Inferior parietal cortex (tissue), 1 donor: ENCODE data around the gene PHYHD1.

Experiments
- DNase-seq: peaks from one replicate; pipeline ENCODE4 v3.0.0-alpha.2; 2016; ENCODE audit errors: extremely low spot score

PHYHD1 gene

GRCh38 chr9:128901379-128901778, 19.4 kb upstream of the PHYHD1 start:
- DNase-seq, result no peak

DNA sequence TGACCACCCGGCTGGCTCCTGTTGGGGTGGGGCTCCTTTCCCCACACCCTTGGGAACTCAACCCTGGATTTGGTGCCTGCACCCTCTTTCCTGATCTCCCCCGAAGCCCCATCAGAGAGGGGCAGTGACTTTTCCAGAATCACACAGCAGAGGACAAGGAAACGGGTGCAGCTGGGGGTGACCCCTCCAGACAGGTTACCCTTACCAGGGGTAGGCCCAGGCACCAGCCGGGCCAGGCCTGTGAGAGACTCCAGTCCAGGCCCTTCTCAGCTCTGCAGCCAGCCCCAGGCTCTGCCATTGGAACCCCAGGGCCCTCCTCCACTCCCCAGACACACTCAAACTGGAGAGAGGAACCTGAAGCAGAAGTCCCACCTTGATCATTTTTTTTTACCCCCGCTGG, 19.0 kb upstream of the PHYHD1 start:
- no peak for DNase-seq

- no peak for DNase-seq
These were observed 18.3 kb upstream of the PHYHD1 start for GRCh38 chr9:128902351-128903078.

GRCh38 chr9:128903079-128903461, 17.7 kb upstream of the PHYHD1 start:
- DNase-seq, result no peak

DNA sequence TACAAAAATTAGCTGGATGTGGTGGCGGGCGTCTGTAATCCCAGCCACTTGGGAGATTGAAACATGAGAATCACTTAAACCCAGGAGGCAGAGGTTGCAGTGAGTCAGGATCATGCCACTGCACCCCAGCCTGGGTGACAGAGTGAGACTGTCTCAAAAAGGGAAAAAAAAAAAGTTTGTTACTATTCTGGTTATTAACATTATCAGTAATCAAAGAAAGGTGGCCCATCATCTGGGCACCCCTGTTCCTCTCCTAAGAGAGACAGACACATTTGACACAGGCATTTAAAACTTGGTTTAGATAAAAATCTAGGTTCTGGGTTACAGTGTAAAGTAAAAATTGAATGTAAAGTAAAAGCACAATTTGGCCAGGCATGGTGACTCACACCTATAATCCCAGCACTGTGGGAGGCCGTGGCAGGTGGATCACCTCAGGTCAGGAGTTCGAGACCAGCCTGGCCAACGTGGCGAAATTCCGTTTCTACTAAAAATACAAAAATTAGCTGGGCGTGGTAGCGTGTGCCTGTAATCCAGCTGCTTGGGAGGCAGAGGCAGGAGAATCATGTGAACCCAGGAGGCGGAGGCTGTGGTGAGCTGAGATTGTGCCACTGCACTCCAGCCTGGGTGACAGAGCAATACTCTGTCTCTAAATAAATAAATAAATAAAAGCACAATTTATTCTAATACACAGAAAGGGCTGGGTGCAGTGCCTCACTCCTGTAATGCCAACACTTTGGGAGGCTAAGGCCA, 16.7 kb upstream of the PHYHD1 start:
- no peak for DNase-seq

DNA sequence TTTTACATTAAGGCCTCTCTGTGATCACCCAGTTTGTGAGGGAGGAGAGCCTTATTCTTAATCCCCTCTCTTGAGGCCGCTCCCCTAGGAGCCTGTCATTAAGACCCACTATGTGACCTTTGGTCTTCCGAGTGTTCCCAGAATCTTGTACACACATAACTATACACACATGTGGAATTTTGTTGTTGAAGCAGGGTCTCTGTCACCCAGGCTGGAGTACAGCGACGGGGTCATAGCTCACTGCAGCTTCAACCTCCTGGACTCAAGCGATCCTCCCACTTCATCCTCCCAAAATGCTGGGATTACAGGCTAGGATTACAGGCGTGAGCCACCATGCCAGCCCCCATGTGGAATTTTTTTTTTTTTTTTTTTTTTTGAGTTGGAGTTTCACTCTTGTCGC, 14.8 kb upstream of the PHYHD1 start:
- DNase-seq, result no peak

GRCh38 chr9:128906741-128907140, 14.0 kb upstream of the PHYHD1 start:
- no peak for DNase-seq

DNA sequence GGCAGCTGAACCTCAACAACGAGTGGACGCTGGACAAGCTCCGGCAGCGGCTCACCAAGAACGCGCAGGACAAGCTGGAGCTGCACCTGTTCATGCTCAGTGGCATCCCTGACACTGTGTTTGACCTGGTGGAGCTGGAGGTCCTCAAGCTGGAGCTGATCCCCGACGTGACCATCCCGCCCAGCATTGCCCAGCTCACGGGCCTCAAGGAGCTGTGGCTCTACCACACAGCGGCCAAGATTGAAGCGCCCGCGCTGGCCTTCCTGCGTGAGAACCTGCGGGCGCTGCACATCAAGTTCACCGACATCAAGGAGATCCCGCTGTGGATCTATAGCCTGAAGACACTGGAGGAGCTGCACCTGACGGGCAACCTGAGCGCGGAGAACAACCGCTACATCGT, 12.4 kb upstream of the PHYHD1 start:
- no peak for DNase-seq

DNA sequence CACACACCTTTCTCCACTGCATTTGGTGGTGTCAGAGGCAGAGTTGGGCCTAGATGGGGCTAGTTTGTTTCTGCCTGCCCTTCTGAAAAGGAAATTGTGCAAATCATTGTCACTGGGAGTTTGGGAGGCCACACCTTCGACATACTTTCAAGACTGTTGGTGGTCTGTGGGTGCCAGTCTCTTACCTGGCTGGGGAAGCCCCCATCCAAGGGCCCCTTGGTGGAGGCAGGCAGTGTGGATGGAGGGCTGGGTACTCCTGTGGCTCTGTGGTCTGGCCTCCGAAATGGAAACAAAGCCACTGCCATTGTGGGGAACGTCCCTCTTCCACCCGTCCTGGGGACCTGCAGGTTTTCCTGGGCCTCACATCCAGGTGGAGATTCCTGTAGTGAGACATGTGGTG, 10.9 kb upstream of the PHYHD1 start:
- no peak for DNase-seq

GRCh38 chr9:128910906-128911305, 9.9 kb upstream of the PHYHD1 start:
- DNase-seq, result no peak

GRCh38 chr9:128911529-128912035, 9.2 kb upstream of the PHYHD1 start:
- no peak for DNase-seq

GRCh38 chr9:128912270-128912853, 8.4 kb upstream of the PHYHD1 start:
- no peak for DNase-seq

GRCh38 chr9:128913048-128913900, 7.5 kb upstream of the PHYHD1 start:
- DNase-seq, result no peak

DNA sequence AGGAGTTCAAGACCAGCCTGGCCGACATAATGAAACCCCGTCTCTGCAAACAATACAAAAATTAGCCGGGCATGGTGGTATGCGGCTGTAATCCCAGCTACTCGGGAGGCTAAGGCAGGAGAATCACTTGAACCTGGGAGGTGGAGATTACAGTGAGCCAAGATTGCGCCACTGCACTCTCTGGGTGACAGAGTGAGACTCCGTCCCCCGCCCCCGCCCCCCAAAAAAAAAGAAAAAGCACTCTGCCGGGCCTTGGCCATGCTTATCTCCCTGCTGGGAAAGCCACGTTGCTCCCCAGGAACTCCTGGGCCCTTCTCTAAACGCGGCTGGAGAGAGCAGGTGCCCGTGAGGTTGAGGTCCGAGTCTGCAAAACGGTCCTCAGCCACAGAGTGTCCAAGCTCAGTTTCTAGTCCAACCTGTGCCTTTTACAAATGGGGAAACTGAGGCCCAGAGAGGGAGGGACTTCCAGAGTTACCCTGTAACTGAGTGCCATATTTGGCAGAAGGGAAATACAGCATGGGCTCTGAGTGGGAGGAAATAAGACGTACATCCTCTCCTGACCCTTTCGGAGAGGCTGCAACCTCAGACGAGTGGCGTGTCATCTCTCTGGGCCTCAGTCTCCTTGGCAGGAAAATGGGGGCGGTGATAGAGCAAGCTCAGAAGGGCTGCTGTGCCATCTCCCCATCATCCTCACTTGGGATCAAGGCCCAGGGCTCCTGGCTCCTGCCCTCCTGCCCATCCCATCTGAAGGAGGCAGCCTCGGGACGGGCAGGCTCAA, 6.6 kb upstream of the PHYHD1 start:
- DNase-seq, result no peak

- no peak for DNase-seq
These were observed 4.6 kb upstream of the PHYHD1 start for GRCh38 chr9:128916204-128916603.

GRCh38 chr9:128916745-128917144, 4.0 kb upstream of the PHYHD1 start:
- DNase-seq, result no peak

DNA sequence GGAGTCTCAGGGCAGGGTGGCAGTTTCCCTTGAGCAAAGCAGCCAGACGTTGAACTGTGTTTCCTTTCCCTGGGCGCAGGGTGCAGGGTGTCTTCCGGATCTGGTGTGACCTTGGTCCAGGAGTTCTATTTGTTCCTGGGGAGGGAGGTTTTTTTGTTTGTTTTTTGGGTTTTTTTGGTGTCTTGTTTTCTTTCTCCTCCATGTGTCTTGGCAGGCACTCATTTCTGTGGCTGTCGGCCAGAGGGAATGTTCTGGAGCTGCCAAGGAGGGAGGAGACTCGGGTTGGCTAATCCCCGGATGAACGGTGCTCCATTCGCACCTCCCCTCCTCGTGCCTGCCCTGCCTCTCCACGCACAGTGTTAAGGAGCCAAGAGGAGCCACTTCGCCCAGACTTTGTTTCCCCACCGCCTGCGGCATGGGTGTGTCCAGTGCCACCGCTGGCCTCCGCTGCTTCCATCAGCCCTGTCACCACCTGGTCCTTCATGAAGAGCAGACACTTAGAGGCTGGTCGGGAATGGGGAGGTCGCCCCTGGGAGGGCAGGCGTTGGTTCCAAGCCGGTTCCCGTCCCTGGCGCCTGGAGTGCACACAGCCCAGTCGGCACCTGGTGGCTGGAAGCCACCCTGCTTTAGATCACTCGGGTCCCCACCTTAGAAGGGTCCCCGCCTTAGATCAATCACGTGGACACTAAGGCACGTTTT, 3.5 kb upstream of the PHYHD1 start:
- DNase-seq, result peak; percentile 61

DNA sequence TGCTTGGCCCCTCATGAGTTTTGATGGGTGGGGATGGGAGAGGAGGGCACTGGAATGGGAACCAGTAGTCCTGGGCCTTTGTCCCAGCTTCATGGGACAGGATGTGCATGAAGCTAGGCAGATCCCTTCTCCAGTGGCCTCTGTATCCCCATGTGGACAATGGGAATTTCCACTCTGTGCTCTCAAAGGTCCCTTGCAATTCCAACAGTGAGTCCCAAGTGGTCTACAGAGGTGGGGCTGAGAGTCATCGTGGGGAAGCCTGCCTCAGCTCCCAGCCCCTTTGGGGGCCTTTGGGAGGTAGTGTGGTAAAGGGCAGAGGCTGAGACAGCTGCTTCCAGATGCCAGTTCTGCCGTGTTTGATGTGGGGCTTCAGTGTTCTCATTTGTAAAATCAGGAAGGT, 1.9 kb upstream of the PHYHD1 start:
- DNase-seq, result no peak

GRCh38 chr9:128919402-128920089, 1.2 kb upstream of the PHYHD1 start:
- no peak for DNase-seq
